Activated CD4-positive, CD25-positive, alpha-beta regulatory T cell (primary cell): Measurements from ENCODE around the gene TRIM33.
"Not testable (repeated sequence)": the region's sequence is repeated elsewhere in the genome, so short reads cannot be mapped to it uniquely, and the experiment has no call there.

ENCODE experiments used
- DNase-seq, 4 experiments: peaks; one replicate each; lab custom pipeline; 2025; lab: John Stamatoyannopoulos, UW

TRIM33 gene

GRCh38 chr1:114467491-114467890, 43.5 kb downstream of the TRIM33 start:
- DNase-seq = no peak

GRCh38 chr1:114466334-114467014, 44.5 kb downstream of the TRIM33 start:
- no peak for DNase-seq

- DNase-seq = no peak
Measured at GRCh38 chr1:114462963-114463362, 48.0 kb downstream of the TRIM33 start.

- no peak for DNase-seq
Measured at GRCh38 chr1:114462341-114462740, 48.7 kb downstream of the TRIM33 start.

- no peak for DNase-seq
Measured at GRCh38 chr1:114458237-114458777, 52.7 kb downstream of the TRIM33 start.

GRCh38 chr1:114457675-114458236, 53.2 kb downstream of the TRIM33 start:
- no peak for DNase-seq

GRCh38 chr1:114456586-114456985, 54.4 kb downstream of the TRIM33 start:
- no peak for DNase-seq

- no peak for DNase-seq
Measured at GRCh38 chr1:114455102-114455785, 55.8 kb downstream of the TRIM33 start.

- no peak for DNase-seq
Measured at GRCh38 chr1:114454539-114454938, 56.5 kb downstream of the TRIM33 start.

GRCh38 chr1:114453361-114453784, 57.6 kb downstream of the TRIM33 start:
- DNase-seq = no peak

- DNase-seq = no peak
Measured at GRCh38 chr1:114448370-114449036, 62.5 kb downstream of the TRIM33 start.

- DNase-seq = no peak
Measured at GRCh38 chr1:114446198-114446597, 64.8 kb downstream of the TRIM33 start.

GRCh38 chr1:114443226-114443625, 67.8 kb downstream of the TRIM33 start:
- not testable (repeated sequence) for DNase-seq

GRCh38 chr1:114441332-114441731, 69.7 kb downstream of the TRIM33 start:
- DNase-seq = no peak

- no peak for DNase-seq
Measured at GRCh38 chr1:114439369-114439768, 71.6 kb downstream of the TRIM33 start.

- DNase-seq = no peak
Measured at GRCh38 chr1:114437812-114438211, 73.2 kb downstream of the TRIM33 start.

- DNase-seq = no peak
Measured at GRCh38 chr1:114436799-114437198, 74.2 kb downstream of the TRIM33 start.

- no peak for DNase-seq
Measured at GRCh38 chr1:114435088-114435715, 75.8 kb downstream of the TRIM33 start.

GRCh38 chr1:114431026-114431425, 80.0 kb downstream of the TRIM33 start:
- DNase-seq = no peak

GRCh38 chr1:114428083-114428754, 82.8 kb downstream of the TRIM33 start:
- no peak for DNase-seq

- no peak for DNase-seq
Measured at GRCh38 chr1:114427612-114428011, 83.4 kb downstream of the TRIM33 start.
